CD4-positive, alpha-beta T cell (primary cell): ENCODE data around the gene OR52B6. TPM values are rescaled to one million over a fixed set of nuclear protein-coding genes. Genes with fewer than 3 reads are reported as not detected.

ENCODE experiments used
- ATAC-seq: fragments of 200-7000 bp; cut with Tn5 transposase; one replicate; pipeline ENCODE4 v1.10.0; 2022; ENCODE audit warnings: mild to moderate bottlenecking; ENCODE audit not compliant: poor library complexity
- CTCF ChIA-PET: fragments of 350-600 bp; sonication (Branson Sonifier 250); formaldehyde crosslinking; loops from one replicate; lab custom pipeline; 2021; ENCODE audit warnings: antibody characterized with exemption, inconsistent platforms; lab: Charles Lee
- POLR2A ChIA-PET: fragments of 350-600 bp; sonication (Branson Sonifier 250); formaldehyde crosslinking; loops from one replicate; lab custom pipeline; 2021; ENCODE audit warnings: antibody characterized with exemption, inconsistent platforms; lab: Charles Lee
- DNase-seq, 14 experiments: peaks; one replicate each; pipeline ENCODE4 v3.0.0-alpha.2; 2013 to 2020; ENCODE audit warnings: mixed read lengths in 2 of 14
- H3K27ac ChIP-seq, 2 donors: one replicate each; pipeline versions ENCODE4 v1.5.1 to v1.7.0; 2013; ENCODE audit warnings: low read length in 2 of 2, low read depth in 1 of 2, mild to moderate bottlenecking in 1 of 2
- H3K27me3 ChIP-seq, 2 experiments: 1 replicate in 1 of 2; 2 replicates in 1 of 2; pipeline versions ENCODE4 v1.6.1 to v1.7.0; 2013; ENCODE audit warnings: low read length in 2 of 2, control low read depth in 1 of 2, mild to moderate bottlenecking in 1 of 2, moderate library complexity in 1 of 2; ENCODE audit not compliant: insufficient read depth in 2 of 2, control insufficient read depth in 1 of 2
- H3K36me3 ChIP-seq: one replicate; pipeline ENCODE4 v1.6.1; 2013; ENCODE audit warnings: low read length, control low read depth; ENCODE audit not compliant: insufficient read depth
- H3K4me1 ChIP-seq: one replicate; pipeline ENCODE4 v1.6.1; 2013; ENCODE audit warnings: low read length, control low read depth; ENCODE audit not compliant: insufficient read depth
- H3K4me3 ChIP-seq: one replicate; pipeline ENCODE4 v1.5.1; 2013; ENCODE audit warnings: mild to moderate bottlenecking, low read length, moderate library complexity
- H3K9me3 ChIP-seq, 2 experiments: 1 replicate in 1 of 2; 2 replicates in 1 of 2; pipeline versions ENCODE4 v1.6.1 to v1.7.0; 2013; ENCODE audit warnings: low read length in 2 of 2, mild to moderate bottlenecking in 2 of 2, control low read depth in 1 of 2, moderate library complexity in 1 of 2; ENCODE audit not compliant: control insufficient read depth in 1 of 2, insufficient read depth in 1 of 2
- H3K27ac Mint-ChIP-seq: one replicate; pipeline ENCODE4 v1.8.0; 2020; ENCODE audit warnings: mixed read lengths
- H3K27me3 Mint-ChIP-seq: one replicate; pipeline ENCODE4 v1.8.0; 2021; ENCODE audit warnings: mixed read lengths
- H3K36me3 Mint-ChIP-seq: one replicate; pipeline ENCODE4 v1.8.0; 2021; ENCODE audit warnings: low read depth, mixed read lengths
- H3K4me1 Mint-ChIP-seq: one replicate; pipeline ENCODE4 v1.8.0; 2021; ENCODE audit warnings: low read depth, mixed read lengths
- H3K4me3 Mint-ChIP-seq: one replicate; pipeline ENCODE4 v1.8.0; 2020; ENCODE audit warnings: mild to moderate bottlenecking, mixed read lengths
- H3K9me3 Mint-ChIP-seq: one replicate; pipeline ENCODE4 v1.8.0; 2020; ENCODE audit warnings: mixed read lengths
- intact Hi-C, 2 experiments: fragments of 100-400 bp; cut with DNase I in 1 of 2; cut with micrococcal nuclease in 1 of 2; formaldehyde crosslinking; loops; one replicate each; pipeline versions ENCODE4 v1.15.1 to v1.9.0; 2023 to 2025; cut with DNase I, micrococcal nuclease
- total RNA-seq, 174 experiments: library from RNA in 2 of 174; stranded (reverse) in 2 of 174; gene quantifications; one replicate each; pipeline ENCODE4 v1.2.3 and lab custom pipeline; 2021 to 2026
- TF ChIP-seq, protein P1 (sequence below): fragments of 200-600 bp; IDR thresholded peaks from one replicate; pipeline ENCODE4 v1.8.0; 2022; ENCODE audit warnings: antibody characterized with exemption, mild to moderate bottlenecking

OR52B6 gene
- total RNA-seq, 2 experiments from 2014 or later, result not detected

DNA sequence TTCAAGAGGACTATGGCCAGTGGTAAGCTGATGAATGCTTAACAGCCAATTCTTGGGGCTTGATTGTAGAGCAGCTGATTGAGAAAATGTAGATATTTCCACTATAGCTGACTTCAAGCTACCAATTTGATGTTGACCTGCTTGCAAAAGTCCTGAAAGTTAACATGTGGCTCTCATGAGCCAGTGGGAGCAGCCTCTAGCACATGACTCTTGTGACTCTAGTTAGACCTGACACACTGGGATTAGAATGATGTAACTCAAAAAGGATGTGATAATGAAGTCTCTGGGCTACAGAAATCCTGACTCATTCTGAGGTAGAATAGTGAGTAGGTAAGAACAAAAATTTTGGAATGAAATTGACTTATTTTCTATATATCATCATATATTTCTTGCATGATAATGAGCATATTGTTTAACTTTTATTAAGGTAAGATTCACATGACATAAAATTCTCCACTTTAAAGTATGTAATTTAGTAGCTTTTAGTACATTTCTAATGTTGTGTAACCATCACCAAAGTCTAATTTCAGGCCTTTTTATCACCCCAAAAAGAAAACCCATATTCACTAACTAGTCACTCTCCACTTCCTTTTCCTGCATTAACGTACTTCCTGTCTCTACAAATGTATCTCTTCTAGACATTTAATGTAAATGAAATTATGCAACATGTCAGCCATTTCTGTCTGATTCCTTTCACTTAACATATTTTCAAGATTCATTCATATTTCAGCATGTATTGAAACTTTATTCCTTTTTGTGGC, 16.2 kb upstream of the OR52B6 start:
- no peaks in the 10 kb centered on the region for H3K27me3 Mint-ChIP-seq
- intact Hi-C loops, result loop anchor here in 1 of 2 experiments (10.0 kb wide), 1 partner anchor 1810 kb away; no protein-coding TSS in a partner anchor
- Histone ChIP-seq H3K4me3 (no peak overlapping the region), H3K9me3 (no peaks in the 10 kb centered on the region), H3K4me1 (no peaks in the 10 kb centered on the region), H3K27me3 (no peaks in the 10 kb centered on the region), H3K27ac (no peak overlapping the region), H3K36me3 (no peaks in the 10 kb centered on the region)
- no peaks in the 10 kb centered on the region for H3K9me3 Mint-ChIP-seq
- TF ChIP-seq, protein P1, sequence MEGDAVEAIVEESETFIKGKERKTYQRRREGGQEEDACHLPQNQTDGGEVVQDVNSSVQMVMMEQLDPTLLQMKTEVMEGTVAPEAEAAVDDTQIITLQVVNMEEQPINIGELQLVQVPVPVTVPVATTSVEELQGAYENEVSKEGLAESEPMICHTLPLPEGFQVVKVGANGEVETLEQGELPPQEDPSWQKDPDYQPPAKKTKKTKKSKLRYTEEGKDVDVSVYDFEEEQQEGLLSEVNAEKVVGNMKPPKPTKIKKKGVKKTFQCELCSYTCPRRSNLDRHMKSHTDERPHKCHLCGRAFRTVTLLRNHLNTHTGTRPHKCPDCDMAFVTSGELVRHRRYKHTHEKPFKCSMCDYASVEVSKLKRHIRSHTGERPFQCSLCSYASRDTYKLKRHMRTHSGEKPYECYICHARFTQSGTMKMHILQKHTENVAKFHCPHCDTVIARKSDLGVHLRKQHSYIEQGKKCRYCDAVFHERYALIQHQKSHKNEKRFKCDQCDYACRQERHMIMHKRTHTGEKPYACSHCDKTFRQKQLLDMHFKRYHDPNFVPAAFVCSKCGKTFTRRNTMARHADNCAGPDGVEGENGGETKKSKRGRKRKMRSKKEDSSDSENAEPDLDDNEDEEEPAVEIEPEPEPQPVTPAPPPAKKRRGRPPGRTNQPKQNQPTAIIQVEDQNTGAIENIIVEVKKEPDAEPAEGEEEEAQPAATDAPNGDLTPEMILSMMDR, result no peak
- H3K27ac Mint-ChIP-seq, result no peak overlapping the region
- H3K36me3 Mint-ChIP-seq, result no peaks in the 10 kb centered on the region
- ATAC-seq (no peak), DNase-seq (no peak)
- H3K4me3 Mint-ChIP-seq, result no peak overlapping the region
- ChIA-PET CTCF (no interaction called here), POLR2A (no interaction called here)
- peaks cover 6% of the 10 kb centered on the region for H3K4me1 Mint-ChIP-seq

DNA sequence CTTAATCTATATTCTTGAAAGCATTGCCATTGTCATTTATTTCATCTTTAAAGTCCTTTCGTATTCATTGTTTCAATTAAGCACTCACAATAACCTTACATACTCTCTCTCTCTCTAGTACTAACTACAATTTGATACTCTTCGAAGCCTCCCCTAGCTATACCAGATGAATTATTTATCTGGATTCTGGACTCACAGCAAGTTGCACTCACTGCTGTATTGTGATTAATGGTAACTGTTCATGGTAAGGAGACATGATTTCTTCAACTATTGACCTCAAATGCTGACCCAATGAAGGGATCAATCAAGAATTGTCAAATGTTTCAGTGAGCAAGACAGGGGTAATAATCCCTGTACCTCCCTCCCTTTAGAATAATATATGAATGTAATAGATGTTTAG, 6.0 kb upstream of the OR52B6 start:
- ATAC-seq, result no peak
- Histone ChIP-seq H3K27me3 (peaks cover 0 to 4% of the 10 kb centered on the region in 2 experiments), H3K27ac (no peak overlapping the region), H3K4me3 (no peak overlapping the region), H3K9me3 (no peaks in the 10 kb centered on the region), H3K4me1 (no peaks in the 10 kb centered on the region), H3K36me3 (no peaks in the 10 kb centered on the region)
- Mint-ChIP-seq H3K4me1 (no peaks in the 10 kb centered on the region), H3K27ac (no peak overlapping the region), H3K36me3 (no peaks in the 10 kb centered on the region), H3K4me3 (no peak overlapping the region), H3K9me3 (no peaks in the 10 kb centered on the region), H3K27me3 (no peaks in the 10 kb centered on the region)
- TF ChIP-seq, protein P1, result no peak
- intact Hi-C loops, result no loop called here
- no peak for DNase-seq
- CTCF ChIA-PET, result no interaction called here
- POLR2A ChIA-PET, result no interaction called here

DNA sequence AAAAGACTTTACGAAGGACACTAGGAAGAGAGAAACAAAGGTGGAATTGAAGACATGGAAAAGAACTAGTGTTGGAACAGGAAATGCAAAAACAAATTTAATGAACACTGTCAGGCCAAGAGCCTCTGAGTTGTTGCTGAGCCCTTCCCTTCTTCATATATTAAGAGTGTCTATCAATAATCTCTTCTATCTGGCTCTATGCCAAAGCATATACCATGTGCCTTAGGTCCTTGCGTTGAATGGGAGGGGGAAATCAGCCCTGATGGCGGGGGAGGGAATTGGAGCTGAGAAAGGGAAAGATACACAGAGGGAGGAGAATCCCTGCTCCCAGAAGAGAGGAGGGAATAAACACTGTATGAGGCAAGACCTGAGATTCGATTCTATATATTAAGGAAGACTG, 5.5 kb upstream of the OR52B6 start:
- no peaks in the 10 kb centered on the region for H3K9me3 Mint-ChIP-seq
- no peaks in the 10 kb centered on the region for H3K4me1 Mint-ChIP-seq
- H3K36me3 Mint-ChIP-seq, result no peaks in the 10 kb centered on the region
- Histone ChIP-seq H3K27ac (no peak overlapping the region), H3K27me3 (peaks cover 0 to 4% of the 10 kb centered on the region in 2 experiments), H3K4me3 (no peak overlapping the region), H3K9me3 (no peaks in the 10 kb centered on the region), H3K36me3 (no peaks in the 10 kb centered on the region), H3K4me1 (no peaks in the 10 kb centered on the region)
- ATAC-seq, result no peak
- H3K4me3 Mint-ChIP-seq, result no peak overlapping the region
- POLR2A ChIA-PET, result no interaction called here
- DNase-seq, result no peak
- no peak overlapping the region for H3K27ac Mint-ChIP-seq
- H3K27me3 Mint-ChIP-seq, result no peaks in the 10 kb centered on the region
- TF ChIP-seq, protein P1, result no peak
- intact Hi-C loops, result no loop called here
- CTCF ChIA-PET, result no interaction called here
